Lung (tissue), 12 donors: ENCODE results near the gene ADORA2B. TPM values are rescaled to one million over a fixed set of nuclear protein-coding genes. Genes with fewer than 3 reads are reported as not detected.

Experiments used
- ATAC-seq: fragments of 200-7000 bp; cut with Tn5 transposase; one replicate; pipeline ENCODE4 v1.9.1; 2020; ENCODE audit warnings: moderate number of reproducible peaks; ENCODE audit not compliant: insufficient read depth, low FRiP score
- DNase-seq, 3 donors: peaks; one replicate each; pipeline ENCODE4 v3.0.0-alpha.2; 2013 to 2017
- H3K27ac ChIP-seq, 2 donors: one replicate each; pipeline ENCODE4 v1.5.1; 2013; ENCODE audit warnings: mild to moderate bottlenecking in 2 of 2, moderate library complexity in 2 of 2, control low read depth in 1 of 2, inconsistent platforms in 1 of 2, low read depth in 1 of 2, low read length in 1 of 2
- H3K27me3 ChIP-seq, 3 donors: one replicate each; pipeline ENCODE4 v1.5.1; 2013; ENCODE audit warnings: low read length in 2 of 3; ENCODE audit not compliant: control insufficient read depth in 3 of 3, insufficient read depth in 3 of 3
- H3K36me3 ChIP-seq, 4 donors: one replicate each; pipeline ENCODE4 v1.5.1; 2013; ENCODE audit warnings: low read length in 4 of 4, mild to moderate bottlenecking in 1 of 4, moderate library complexity in 1 of 4; ENCODE audit not compliant: control insufficient read depth in 4 of 4, insufficient read depth in 4 of 4
- H3K4me1 ChIP-seq, 5 donors: one replicate each; pipeline ENCODE4 v1.5.1; 2013; ENCODE audit warnings: low read length in 5 of 5, mild to moderate bottlenecking in 2 of 5, moderate library complexity in 1 of 5; ENCODE audit not compliant: control insufficient read depth in 5 of 5, insufficient read depth in 5 of 5
- H3K4me3 ChIP-seq: one replicate; pipeline ENCODE4 v1.5.1; 2013; ENCODE audit warnings: mild to moderate bottlenecking, control low read depth, moderate library complexity
- H3K9ac ChIP-seq, 2 donors: one replicate each; pipeline ENCODE4 v1.5.1; 2013; ENCODE audit warnings: low read length in 2 of 2, control low read depth in 1 of 2; ENCODE audit not compliant: insufficient read depth in 1 of 2
- H3K9me3 ChIP-seq, 4 donors: one replicate each; pipeline ENCODE4 v1.5.1; 2013; ENCODE audit warnings: low read length in 3 of 4, mild to moderate bottlenecking in 1 of 4, moderate library complexity in 1 of 4; ENCODE audit not compliant: control insufficient read depth in 4 of 4, insufficient read depth in 3 of 4
- WGBS, 2 donors: extraction: QIAGEN DNeasy Blood & Tissue Kit; methylation state at CpG; one replicate each; pipeline ENCODE4 v1.1.7; 2013; 5-methylcytosine and 5-hydroxymethylcytosine counted together
- polyA plus RNA-seq, 2 donors: library from polyadenylated mRNA; stranded (reverse); fragments of 200-250 nt; gene quantifications; one replicate each; pipeline ENCODE4 v1.2.1, GENCODE V29; 2013
- total RNA-seq, 2 donors: library from RNA; depleted of rRNA in 1 of 2; stranded (reverse); fragments of >200 nt in 1 of 2; gene quantifications; one replicate each; pipeline ENCODE4 v1.2.1, GENCODE V29; 2014 to 2021
- TF ChIP-seq, protein P1 (sequence below): IDR thresholded peaks from 2 replicates; pipeline ENCODE4 v1.5.1; 2012; ENCODE audit warnings: mild to moderate bottlenecking; ENCODE audit errors: control extremely low read depth, extremely low read depth
- donor health status: control.
- donor health status: control.
- donor health status: Bipolar disorder and iron deficiency.
- donor health status: healthy.
- donor health status: DM: yes; HTN: yes; CAD: no.

The ADORA2B gene
- total and polyA plus RNA-seq, 4 donors: 4.2 to 9.3 (median 5.3) TPM

- ATAC-seq (no peak), DNase-seq (no peak)
- 67 to 81% methylated on average over 4 of the region's 4 CpGs for WGBS, 2 donors
- TF ChIP-seq, protein P1, sequence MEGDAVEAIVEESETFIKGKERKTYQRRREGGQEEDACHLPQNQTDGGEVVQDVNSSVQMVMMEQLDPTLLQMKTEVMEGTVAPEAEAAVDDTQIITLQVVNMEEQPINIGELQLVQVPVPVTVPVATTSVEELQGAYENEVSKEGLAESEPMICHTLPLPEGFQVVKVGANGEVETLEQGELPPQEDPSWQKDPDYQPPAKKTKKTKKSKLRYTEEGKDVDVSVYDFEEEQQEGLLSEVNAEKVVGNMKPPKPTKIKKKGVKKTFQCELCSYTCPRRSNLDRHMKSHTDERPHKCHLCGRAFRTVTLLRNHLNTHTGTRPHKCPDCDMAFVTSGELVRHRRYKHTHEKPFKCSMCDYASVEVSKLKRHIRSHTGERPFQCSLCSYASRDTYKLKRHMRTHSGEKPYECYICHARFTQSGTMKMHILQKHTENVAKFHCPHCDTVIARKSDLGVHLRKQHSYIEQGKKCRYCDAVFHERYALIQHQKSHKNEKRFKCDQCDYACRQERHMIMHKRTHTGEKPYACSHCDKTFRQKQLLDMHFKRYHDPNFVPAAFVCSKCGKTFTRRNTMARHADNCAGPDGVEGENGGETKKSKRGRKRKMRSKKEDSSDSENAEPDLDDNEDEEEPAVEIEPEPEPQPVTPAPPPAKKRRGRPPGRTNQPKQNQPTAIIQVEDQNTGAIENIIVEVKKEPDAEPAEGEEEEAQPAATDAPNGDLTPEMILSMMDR: no peak
- H3K9ac ChIP-seq: no peak overlapping the region
- H3K4me3 ChIP-seq: no peak overlapping the region
- peak overlapping the region in 1 of 2 donors; percentile 70 for H3K27ac ChIP-seq
- H3K27me3 ChIP-seq: no peaks in the 10 kb centered on the region
- peaks cover 0 to 2% (median 0%) of the 10 kb centered on the region in 5 donors for H3K4me1 ChIP-seq
- H3K9me3 ChIP-seq: no peaks in the 10 kb centered on the region
- no peaks in the 10 kb centered on the region for H3K36me3 ChIP-seq
Measured at GRCh38 chr17:15958484-15958854, 13.5 kb downstream of the ADORA2B start.

DNA sequence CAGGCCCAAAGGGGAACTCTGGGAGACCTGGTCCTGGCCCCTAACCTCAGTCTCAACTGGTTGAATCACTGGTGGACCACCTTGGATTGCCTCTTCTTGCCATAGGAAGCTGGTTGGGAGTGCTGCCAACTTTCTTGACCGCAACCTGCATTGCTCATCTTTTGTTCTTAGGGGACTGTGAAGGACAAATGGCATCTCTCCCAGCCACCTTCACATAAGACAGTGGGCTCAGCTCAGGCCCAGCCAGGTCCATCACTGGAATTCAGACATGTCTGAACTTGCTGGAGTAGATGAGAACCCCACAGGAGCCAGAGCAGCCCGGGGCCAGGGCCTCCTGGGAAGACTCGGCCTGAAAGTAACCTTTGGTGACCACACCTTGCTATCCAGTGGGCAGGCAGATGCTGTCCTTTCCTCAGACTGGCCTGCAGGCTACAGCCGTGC lies 18.8 kb downstream of the ADORA2B start:
- no peak for DNase-seq
- H3K27ac ChIP-seq: no peak overlapping the region
- no peak overlapping the region for H3K4me3 ChIP-seq
- no peak for ATAC-seq
- TF ChIP-seq, protein P1: no peak
- no peak overlapping the region for H3K9ac ChIP-seq
- H3K9me3 ChIP-seq: no peaks in the 10 kb centered on the region
- peaks cover 0 to 16% (median 8%) of the 10 kb centered on the region in 5 donors for H3K4me1 ChIP-seq
- H3K36me3 ChIP-seq: no peaks in the 10 kb centered on the region
- 87 to 90% methylated on average over 4 of the region's 4 CpGs for WGBS, 2 donors
- H3K27me3 ChIP-seq: no peaks in the 10 kb centered on the region

DNA sequence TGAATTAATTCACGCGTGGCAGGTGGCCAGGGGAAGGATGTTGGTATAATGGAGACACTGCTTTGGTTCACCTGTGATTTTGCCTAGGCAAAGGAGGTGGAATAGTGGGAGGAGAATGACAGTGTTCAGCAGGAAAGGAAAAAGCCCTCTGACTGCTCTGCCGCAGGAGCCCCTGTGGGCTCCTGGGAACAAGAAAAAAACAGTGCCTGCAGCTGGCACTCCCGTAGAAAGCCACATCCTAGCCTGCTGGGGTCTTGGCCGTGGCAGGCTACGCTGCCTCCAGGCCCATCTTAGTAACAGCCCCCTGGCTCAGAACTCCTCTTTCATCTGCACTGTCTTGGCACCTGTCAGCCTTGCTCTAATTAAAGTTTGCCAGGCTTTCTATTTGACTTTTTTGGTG lies 20.6 kb downstream of the ADORA2B start:
- Histone ChIP-seq H3K4me3 (no peak overlapping the region), H3K9ac (no peak overlapping the region), H3K36me3 (no peaks in the 10 kb centered on the region), H3K27ac (peak overlapping the region in 1 of 2 donors; percentile 91), H3K27me3 (no peaks in the 10 kb centered on the region), H3K9me3 (no peaks in the 10 kb centered on the region), H3K4me1 (peaks cover 0 to 16% (median 8%) of the 10 kb centered on the region in 5 donors)
- ATAC-seq (no peak), DNase-seq (no peak)
- WGBS, 2 donors: 57 to 63% methylated on average over 6 of the region's 6 CpGs
- TF ChIP-seq, protein P1: no peak
